B cell (primary cell): Measurements from ENCODE around the gene GH2. TPM values are rescaled to one million over a fixed set of nuclear protein-coding genes. Genes with fewer than 3 reads are reported as not detected.
"Not testable (repeated sequence)": the region's sequence is repeated elsewhere in the genome, so short reads cannot be mapped to it uniquely, and the experiment has no call there.

Experiments used
- ATAC-seq: fragments of 200-7000 bp; cut with Tn5 transposase; one replicate; pipeline ENCODE4 v1.10.0; 2021; ENCODE audit warnings: low read depth, mild to moderate bottlenecking, moderate number of reproducible peaks, moderate library complexity
- CTCF ChIA-PET: fragments of 350-600 bp; sonication (Branson Sonifier 250); formaldehyde crosslinking; loops from one replicate; lab custom pipeline; 2021; ENCODE audit warnings: antibody characterized with exemption, inconsistent platforms; lab: Charles Lee
- POLR2A ChIA-PET: fragments of 350-600 bp; sonication (Branson Sonifier 250); formaldehyde crosslinking; loops from one replicate; lab custom pipeline; 2021; ENCODE audit warnings: antibody characterized with exemption; lab: Charles Lee
- DNase-seq: peaks from one replicate; pipeline ENCODE4 v3.0.0; 2013
- H2AFZ ChIP-seq: 2 replicates; pipeline ENCODE4 v1.6.1; 2012; ENCODE audit warnings: mild to moderate bottlenecking, low read depth, low read length; ENCODE audit not compliant: insufficient read depth, poor library complexity, severe bottlenecking
- H3K27ac ChIP-seq, 2 donors: 1 replicate in 1 of 2; 2 replicates in 1 of 2; pipeline ENCODE4 v1.5.1; 2012 to 2013; ENCODE audit warnings: low read length in 2 of 2, mild to moderate bottlenecking in 2 of 2, moderate library complexity in 1 of 2
- H3K27me3 ChIP-seq, 4 experiments: fragments of 200-600 bp in 1 of 4; sonication (generic) in 1 of 4; replicated peaks in 1 of 4; 1 replicate in 2 of 4; 2 replicates in 2 of 4; pipeline versions ENCODE4 v1.6.1 to v1.7.0; 2013 to 2016; ENCODE audit warnings: low read length in 3 of 4, mild to moderate bottlenecking in 2 of 4, mixed read lengths in 1 of 4, moderate library complexity in 1 of 4; ENCODE audit not compliant: insufficient read depth in 4 of 4, control insufficient read depth in 3 of 4; ENCODE audit errors: control extremely low read depth in 1 of 4
- H3K36me3 ChIP-seq, 2 experiments: replicated peaks in 1 of 2; 1 replicate in 1 of 2; 2 replicates in 1 of 2; pipeline versions ENCODE4 v1.6.1 to v1.7.1; 2013; ENCODE audit warnings: low read length in 1 of 2; ENCODE audit not compliant: insufficient read depth in 2 of 2, control insufficient read depth in 1 of 2; ENCODE audit errors: control extremely low read depth in 1 of 2, extremely low read depth in 1 of 2
- H3K4me1 ChIP-seq, 2 donors: fragments of 200-600 bp in 1 of 2; sonication (generic) in 1 of 2; 1 replicate in 1 of 2; 2 replicates in 1 of 2; pipeline versions ENCODE4 v1.5.1 to v1.6.1; 2013 to 2017; ENCODE audit warnings: low read length in 2 of 2; ENCODE audit not compliant: control insufficient read depth in 2 of 2, insufficient read depth in 2 of 2
- H3K4me2 ChIP-seq: replicated peaks from 2 replicates; pipeline ENCODE3; 2012; ENCODE audit warnings: mild to moderate bottlenecking, low read depth, low read length; ENCODE audit not compliant: poor library complexity, severe bottlenecking
- H3K4me3 ChIP-seq, 5 experiments: fragments of 200-600 bp in 1 of 5; sonication (generic) in 1 of 5; 1 replicate in 3 of 5; 2 replicates in 2 of 5; pipeline versions ENCODE4 v1.5.1 to v1.7.0; 2011 to 2016; ENCODE audit warnings: low read length in 4 of 5, mild to moderate bottlenecking in 4 of 5, low read depth in 2 of 5, control low read depth in 1 of 5, moderate library complexity in 1 of 5; ENCODE audit not compliant: insufficient read depth in 1 of 5; ENCODE audit errors: control extremely low read depth in 1 of 5, extremely low read depth in 1 of 5
- H3K79me2 ChIP-seq: fragments of 200-600 bp; sonication (generic); one replicate; pipeline ENCODE4 v1.6.0; 2016; ENCODE audit warnings: low read length; ENCODE audit not compliant: control insufficient read depth, insufficient read depth
- H3K9ac ChIP-seq: fragments of 200-600 bp; sonication (generic); 2 replicates; pipeline ENCODE4 v1.6.1; 2017; ENCODE audit warnings: mild to moderate bottlenecking, low read length, moderate library complexity
- H3K9me3 ChIP-seq, 3 donors: one replicate each; pipeline versions ENCODE4 v1.6.1 to v1.7.1; 2013; ENCODE audit warnings: low read length in 2 of 3; ENCODE audit not compliant: control insufficient read depth in 2 of 3, insufficient read depth in 1 of 3; ENCODE audit errors: control extremely low read depth in 1 of 3
- H4K20me1 ChIP-seq: 2 replicates; pipeline ENCODE4 v1.6.0; 2012; ENCODE audit warnings: mild to moderate bottlenecking, low read length; ENCODE audit not compliant: insufficient read depth, control insufficient read depth, poor library complexity, severe bottlenecking
- H3K27ac Mint-ChIP-seq: one replicate; pipeline ENCODE4 v1.8.0; 2021; ENCODE audit warnings: mixed read lengths
- H3K27me3 Mint-ChIP-seq: one replicate; pipeline ENCODE4 v1.8.0; 2021; ENCODE audit warnings: mixed read lengths
- H3K4me1 Mint-ChIP-seq: one replicate; pipeline ENCODE4 v1.8.0; 2021; ENCODE audit warnings: mixed read lengths
- H3K4me3 Mint-ChIP-seq: one replicate; pipeline ENCODE4 v1.8.0; 2021; ENCODE audit warnings: mixed read lengths
- H3K9me3 Mint-ChIP-seq: one replicate; pipeline ENCODE4 v1.8.0; 2022; ENCODE audit warnings: mixed read lengths; ENCODE audit not compliant: insufficient read depth
- WGBS: methylation state at CpG from one replicate; pipeline ENCODE4 v1.1.5; 2013; ENCODE audit warnings: missing lambda C conversion rate; ENCODE audit not compliant: insufficient coverage; 5-methylcytosine and 5-hydroxymethylcytosine counted together
- intact Hi-C: fragments of 100-400 bp; cut with micrococcal nuclease; formaldehyde crosslinking; loops from one replicate; pipeline ENCODE4 v1.10.0; 2022
- polyA plus RNA-seq: library from polyadenylated mRNA; depleted of rRNA; stranded (reverse); fragments of >200 nt; gene quantifications from 2 replicates; pipeline ENCODE4 v1.2.3, GENCODE V29; 2012
- total RNA-seq, 2 donors: library from RNA; stranded (reverse); fragments of 120-200 nt in 1 of 2; gene quantifications; 1 replicate in 1 of 2; 2 replicates in 1 of 2; pipeline versions ENCODE4 v1.2.3 to v1.2.4, GENCODE V29; 2013 to 2022
- TF ChIP-seq, protein P1 (sequence below): fragments of 200-600 bp; IDR thresholded peaks from one replicate; pipeline ENCODE4 v1.8.0; 2022; ENCODE audit warnings: antibody characterized with exemption, mild to moderate bottlenecking

The GH2 gene
- total and polyA plus RNA-seq, 2 donors (not counting 1 experiment from before 2014, with no cell fraction given): not detected

DNA sequence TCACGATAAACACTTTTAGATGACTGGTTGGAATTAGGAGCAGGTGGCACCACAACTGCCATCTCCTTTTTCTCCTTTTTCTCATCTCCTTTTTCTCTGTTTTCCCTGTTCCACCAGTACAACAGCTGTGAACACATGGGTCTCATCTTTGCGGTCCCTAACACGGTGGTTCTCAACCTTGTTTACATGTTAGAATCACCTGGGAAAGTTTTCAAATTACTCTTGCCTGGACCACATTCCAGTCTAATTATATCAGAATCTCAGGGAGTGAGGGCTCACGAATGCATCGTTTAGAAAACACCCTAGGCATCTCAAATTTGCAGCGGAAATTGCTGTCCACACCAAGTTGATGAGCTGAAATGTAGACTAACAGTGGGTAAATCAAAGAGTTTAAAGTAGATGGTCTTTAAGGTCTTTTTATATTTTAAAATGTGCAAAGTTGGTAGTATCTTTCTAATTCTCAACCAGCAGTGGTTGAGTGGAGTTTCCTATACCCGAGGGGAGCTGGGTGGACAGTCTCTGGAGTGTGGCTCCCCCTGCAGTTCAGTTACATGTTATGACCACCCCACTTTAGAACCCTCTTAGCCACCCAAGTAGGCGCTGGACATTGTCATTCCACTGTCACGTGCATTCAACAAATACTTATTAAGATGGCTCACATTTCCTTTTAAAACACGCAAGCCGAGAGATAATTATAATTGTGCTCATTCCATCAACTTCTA is 10.7 kb upstream of the GH2 start:
- H3K4me3 ChIP-seq, ATAC-seq, H3K4me1 ChIP-seq, H2AFZ ChIP-seq, H3K4me1 Mint-ChIP-seq, H3K36me3 ChIP-seq, H3K27me3 Mint-ChIP-seq, POLR2A ChIA-PET, H3K27me3 ChIP-seq, H4K20me1 ChIP-seq, intact Hi-C loops, H3K9me3 Mint-ChIP-seq, H3K4me2 ChIP-seq, H3K27ac Mint-ChIP-seq, H3K9me3 ChIP-seq, H3K4me3 Mint-ChIP-seq, H3K9ac ChIP-seq, H3K27ac ChIP-seq, DNase-seq, H3K79me2 ChIP-seq: not testable (repeated sequence)
- CTCF ChIA-PET: interaction anchor here (1.7 to 5.5 kb wide), 2 partner anchors 11 to 137 kb away, joined by 5 to 33 read pairs; no protein-coding TSS in a partner anchor
- WGBS: 80% methylated on average over 1 of the region's 11 CpGs

DNA sequence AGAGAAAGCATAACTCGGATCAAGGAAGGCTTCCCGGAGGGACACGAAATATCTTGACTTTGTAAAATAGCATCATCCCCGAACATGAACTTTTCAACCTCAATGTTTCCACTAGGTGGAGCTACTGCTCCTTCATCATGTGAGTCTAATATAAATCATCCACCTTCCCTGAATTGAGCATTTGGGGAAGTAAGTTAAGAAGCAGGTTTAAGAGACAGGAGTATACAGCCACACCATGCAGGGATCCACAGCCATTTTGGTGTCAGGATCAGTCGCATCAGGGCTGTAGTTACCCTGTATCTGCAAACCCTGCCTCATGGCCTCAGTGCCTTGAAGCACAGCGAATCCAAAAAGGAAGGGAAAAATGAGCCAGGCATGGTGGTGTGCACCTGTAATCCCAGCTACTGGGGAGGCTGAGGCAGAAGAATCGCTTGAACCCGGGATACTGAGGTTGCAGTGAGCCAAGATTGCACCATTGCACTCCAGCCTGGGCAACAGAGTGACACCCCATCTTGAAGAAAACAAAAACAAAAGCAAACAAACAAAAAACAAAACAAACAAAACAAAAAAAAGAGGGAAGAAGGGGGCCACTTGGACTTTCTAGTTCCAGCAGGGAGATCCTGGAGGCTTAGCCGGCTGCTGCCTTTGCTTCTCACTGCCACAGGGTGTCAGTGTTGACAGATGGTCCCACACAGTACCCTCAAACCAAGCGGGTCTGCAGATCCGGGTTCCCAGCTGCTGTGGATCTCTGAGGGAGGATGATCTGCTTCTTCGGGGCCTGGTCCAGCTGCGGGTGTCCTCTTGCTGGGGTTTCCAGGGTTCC is 7.5 kb upstream of the GH2 start:
- H3K4me1 Mint-ChIP-seq, POLR2A ChIA-PET, H3K27ac Mint-ChIP-seq, H3K27me3 Mint-ChIP-seq, H3K4me3 ChIP-seq, H3K27ac ChIP-seq, H2AFZ ChIP-seq, H3K36me3 ChIP-seq, H3K4me1 ChIP-seq, H3K9me3 Mint-ChIP-seq, H4K20me1 ChIP-seq, H3K27me3 ChIP-seq, H3K9ac ChIP-seq, H3K4me2 ChIP-seq, H3K9me3 ChIP-seq, H3K4me3 Mint-ChIP-seq, H3K79me2 ChIP-seq: not testable (repeated sequence)
- no CpG with 5 or more reads among the region's 13 CpGs for WGBS
- TF ChIP-seq, protein P1, sequence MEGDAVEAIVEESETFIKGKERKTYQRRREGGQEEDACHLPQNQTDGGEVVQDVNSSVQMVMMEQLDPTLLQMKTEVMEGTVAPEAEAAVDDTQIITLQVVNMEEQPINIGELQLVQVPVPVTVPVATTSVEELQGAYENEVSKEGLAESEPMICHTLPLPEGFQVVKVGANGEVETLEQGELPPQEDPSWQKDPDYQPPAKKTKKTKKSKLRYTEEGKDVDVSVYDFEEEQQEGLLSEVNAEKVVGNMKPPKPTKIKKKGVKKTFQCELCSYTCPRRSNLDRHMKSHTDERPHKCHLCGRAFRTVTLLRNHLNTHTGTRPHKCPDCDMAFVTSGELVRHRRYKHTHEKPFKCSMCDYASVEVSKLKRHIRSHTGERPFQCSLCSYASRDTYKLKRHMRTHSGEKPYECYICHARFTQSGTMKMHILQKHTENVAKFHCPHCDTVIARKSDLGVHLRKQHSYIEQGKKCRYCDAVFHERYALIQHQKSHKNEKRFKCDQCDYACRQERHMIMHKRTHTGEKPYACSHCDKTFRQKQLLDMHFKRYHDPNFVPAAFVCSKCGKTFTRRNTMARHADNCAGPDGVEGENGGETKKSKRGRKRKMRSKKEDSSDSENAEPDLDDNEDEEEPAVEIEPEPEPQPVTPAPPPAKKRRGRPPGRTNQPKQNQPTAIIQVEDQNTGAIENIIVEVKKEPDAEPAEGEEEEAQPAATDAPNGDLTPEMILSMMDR: peak; percentile 66
- ATAC-seq: peak; percentile 90
- CTCF ChIA-PET: interaction anchor here (0.7 to 5.6 kb wide), 12 partner anchors 14 to 393 kb away, joined by 3 to 46 read pairs (median 4); no protein-coding TSS in a partner anchor
- peak; percentile 62 for DNase-seq
- intact Hi-C loops: loop anchor here (5.0 kb wide), 1 partner anchor 243 kb away; the partner anchor contains the start of gene ERN1

DNA sequence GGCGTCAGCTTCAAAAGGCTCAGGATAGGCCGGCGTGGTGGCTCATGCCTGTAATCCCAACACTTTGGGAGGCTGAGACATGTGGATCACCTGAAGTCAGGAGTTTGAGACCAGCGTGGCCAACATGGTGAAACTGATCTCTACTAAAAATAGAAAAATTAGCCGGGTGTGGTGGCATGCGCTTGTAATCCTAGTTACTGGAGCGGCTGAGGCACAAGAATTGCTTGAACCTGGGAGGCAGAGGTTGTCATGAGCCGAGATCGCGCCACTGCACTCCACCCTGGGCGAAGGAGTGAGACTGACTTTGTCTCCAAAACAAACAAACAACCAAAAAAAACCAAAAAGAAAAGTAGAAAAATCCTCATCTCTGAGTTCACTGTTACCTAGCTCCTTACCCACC is 3.4 kb upstream of the GH2 start:
- H3K4me1 ChIP-seq, H3K4me1 Mint-ChIP-seq, H3K36me3 ChIP-seq, H3K4me3 ChIP-seq, DNase-seq, H2AFZ ChIP-seq, H3K27me3 Mint-ChIP-seq, H3K27ac ChIP-seq, H3K4me3 Mint-ChIP-seq, ATAC-seq, H3K9me3 ChIP-seq, H4K20me1 ChIP-seq, H3K9ac ChIP-seq, H3K27me3 ChIP-seq, H3K4me2 ChIP-seq, H3K79me2 ChIP-seq, POLR2A ChIA-PET, H3K9me3 Mint-ChIP-seq, H3K27ac Mint-ChIP-seq: not testable (repeated sequence)
- 98% methylated on average over 6 of the region's 11 CpGs for WGBS
- CTCF ChIA-PET: interaction anchor here (0.6 kb wide), 1 partner anchor 43 kb away, joined by 4 read pairs; no protein-coding TSS in a partner anchor
- intact Hi-C loops: loop anchor here (5.0 kb wide), 1 partner anchor 247 kb away; the partner anchor contains the start of gene ERN1
